HG03108 (cell line): ENCODE measurements around the gene ADAMTS8.
"Not testable (repeated sequence)": the region's sequence is repeated elsewhere in the genome, so short reads cannot be mapped to it uniquely, and the experiment has no call there.

Experiments
- ATAC-seq: cut with Tn5 transposase; IDR thresholded peaks from one replicate; pipeline ENCODE4 v1.9.1; 2021; ENCODE audit warnings: moderate library complexity; ENCODE audit not compliant: unreplicated experiment

Gene ADAMTS8

DNA sequence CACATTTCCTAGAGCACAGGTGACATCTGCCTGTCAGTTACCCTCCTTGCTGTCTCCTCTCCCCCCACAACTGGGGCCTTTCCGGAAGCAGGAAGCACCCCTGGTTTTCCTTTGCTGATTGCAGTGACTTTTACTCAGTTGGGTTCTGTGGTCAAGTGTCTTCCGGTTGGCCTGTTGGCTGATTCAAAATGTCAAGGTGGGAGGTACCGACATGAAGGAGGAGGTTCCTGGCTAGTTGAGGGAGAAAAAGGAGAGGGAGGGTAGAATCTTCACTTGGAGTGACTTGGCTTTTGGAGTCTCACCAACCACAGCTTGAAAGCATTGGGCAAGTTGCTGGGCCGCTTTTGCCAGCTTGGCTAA is 10.7 kb upstream of the ADAMTS8 start:
- ATAC-seq = no peak

DNA sequence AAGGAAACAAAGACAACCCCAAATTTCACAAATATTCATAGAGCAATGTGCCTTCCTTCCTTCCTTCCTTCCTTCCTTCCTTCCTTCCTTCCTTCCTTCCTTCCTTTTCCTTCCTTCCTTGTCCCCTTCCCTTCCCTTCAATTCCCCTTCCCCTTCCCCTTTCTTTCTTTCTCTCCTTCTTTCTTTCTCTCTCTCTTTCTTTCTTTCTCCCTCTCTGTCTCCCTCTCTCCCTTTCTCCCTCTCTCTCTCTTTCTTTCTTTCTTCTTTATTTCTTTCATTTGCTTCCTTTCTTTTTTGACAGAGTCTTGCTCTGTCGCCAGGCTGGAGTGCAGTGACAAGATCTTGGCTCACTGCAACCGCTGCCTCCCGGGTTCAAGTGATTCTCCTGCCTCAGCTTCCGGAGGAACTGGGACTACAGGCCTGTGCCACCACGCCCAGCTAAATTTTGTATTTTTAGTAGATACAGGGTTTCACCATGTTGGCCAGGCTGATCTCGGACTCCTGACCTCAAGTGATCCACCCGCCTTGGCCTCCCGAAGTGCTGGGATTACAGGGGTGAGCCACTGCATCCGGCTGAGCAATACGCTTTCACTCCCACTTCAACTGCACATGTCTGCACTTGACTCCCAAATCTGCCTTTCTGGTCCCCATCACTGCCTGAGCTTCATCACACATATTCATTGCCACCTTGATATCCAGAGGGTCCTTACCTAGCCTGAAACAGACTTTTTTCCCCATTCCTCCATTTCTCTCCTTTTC is 10.2 kb upstream of the ADAMTS8 start:
- not testable (repeated sequence) for ATAC-seq

DNA sequence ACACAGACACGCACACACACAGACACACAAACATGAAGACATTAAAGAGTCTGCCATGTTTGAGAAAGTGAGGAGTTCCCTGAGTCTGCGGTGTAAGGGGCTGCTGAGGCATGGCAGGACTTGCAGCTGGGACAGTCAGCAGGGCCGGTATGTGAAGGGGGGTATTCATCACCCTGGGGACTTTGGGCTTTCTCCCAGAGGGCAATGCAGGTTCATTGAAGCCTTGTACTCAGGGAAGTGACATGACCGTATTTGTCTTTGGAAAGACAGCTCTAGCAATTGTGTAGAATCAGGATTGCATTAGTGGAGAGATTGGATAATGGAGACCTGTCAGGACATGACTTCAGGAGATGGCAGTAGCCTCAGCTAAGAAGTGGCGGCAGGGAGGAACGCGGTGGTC is 9.4 kb upstream of the ADAMTS8 start:
- no peak for ATAC-seq

DNA sequence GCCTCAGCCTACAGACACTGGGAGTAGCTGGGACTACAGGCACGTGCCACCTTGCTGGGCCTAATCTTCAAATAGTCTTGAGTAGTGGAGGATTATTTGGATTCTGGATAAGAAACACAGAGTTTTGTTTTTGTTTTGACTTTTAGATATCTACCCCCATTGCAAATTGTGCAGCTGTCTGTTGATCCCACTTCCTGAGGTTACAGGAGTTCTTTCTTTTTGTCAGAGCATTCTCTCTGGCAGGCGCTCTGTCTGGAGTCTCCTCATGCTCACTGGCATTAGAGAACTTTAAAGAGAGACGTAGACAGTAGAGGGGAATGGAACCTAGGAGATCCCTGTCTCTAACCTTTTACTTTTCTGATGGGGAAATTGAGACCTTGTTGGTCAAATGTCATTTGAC is 7.8 kb upstream of the ADAMTS8 start:
- ATAC-seq = no peak

DNA sequence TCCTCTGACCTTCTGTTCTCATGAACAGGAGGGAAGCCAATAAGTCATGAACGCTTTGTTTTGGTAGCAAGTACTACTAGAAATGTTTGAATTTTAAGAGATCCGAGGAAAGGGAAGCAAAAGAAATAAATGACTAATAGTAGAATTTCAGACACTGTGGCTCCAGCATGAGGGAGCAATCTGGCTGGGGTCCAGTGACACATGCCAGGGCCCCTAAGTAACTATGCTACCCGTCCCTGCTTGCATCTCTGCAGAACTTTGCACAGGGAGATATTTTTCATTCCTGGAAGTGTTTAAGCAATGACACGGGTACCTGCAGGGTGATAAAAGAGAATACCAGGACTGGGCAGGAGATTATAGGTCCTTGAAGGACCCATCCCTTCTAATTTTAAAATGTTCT is 7.3 kb upstream of the ADAMTS8 start:
- ATAC-seq = no peak

DNA sequence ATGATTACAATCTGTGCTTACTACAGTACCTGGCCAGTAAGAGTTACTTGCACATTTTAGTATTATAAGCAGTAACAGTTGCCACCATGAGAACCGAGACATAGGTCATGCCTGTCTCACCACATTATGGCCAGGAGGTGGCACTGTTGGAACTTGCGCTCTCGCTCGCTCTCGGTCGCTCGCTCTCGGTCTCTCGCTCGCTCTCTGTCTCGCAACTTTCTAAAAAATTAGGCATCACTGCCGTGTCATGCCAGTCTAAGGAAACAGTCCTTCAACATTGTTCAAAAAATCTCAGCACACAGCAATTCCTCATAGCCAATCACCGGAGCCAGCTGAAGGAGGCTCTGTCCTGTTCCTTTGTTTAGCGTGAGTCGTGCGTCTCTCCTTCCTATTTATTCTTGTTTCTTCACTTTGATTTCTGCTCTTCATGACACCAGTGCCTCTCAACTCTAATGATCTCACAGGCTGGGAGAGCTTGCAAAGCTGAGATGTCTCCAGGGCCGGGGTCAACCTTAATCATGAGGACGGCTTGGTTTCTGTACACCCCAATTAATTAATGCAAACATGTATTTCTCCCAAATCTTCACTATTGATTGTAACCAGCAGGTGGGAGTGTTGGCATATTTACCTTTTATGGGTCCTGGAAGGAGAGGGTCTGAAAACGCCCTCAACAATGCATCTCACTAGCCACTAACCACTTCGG is 6.3 kb upstream of the ADAMTS8 start:
- peak; percentile 65 for ATAC-seq

DNA sequence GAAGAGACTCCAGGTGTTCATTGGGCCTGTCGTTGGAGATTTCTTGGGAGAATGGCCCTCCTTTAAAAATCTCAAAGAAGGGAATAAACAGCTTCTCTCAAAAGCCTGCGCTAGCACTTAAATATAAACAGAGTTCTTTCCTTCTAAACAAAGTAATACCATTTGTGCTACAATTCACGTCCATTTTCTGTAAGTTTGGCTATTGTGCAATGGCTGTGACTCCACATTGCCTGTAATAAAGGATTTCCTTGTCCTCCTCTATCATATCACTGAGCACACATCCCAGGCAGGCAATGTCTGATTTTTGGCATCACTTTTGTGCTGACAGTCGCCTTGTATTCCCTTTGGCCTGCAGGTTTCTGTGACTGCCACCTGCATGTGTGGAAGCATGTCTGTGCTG is 4.9 kb upstream of the ADAMTS8 start:
- no peak for ATAC-seq

DNA sequence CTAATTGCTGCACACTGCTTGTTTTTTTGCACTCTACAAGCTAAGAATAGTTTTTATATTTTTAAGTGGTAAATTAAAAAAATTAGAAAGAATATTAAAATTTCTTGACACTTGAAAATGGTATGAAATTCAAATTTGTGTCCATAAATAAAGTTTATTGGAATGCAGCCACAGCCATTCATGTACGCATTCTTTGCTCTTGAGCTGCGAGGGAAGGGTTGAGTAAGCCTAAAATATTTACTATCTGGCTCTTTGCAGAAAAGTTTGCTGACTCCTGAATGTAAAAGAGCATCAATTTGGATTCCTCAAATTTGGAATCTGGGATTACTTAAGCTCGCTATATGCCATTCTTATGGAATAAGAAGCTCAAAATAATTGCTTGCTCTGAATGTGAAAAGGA is 3.4 kb upstream of the ADAMTS8 start:
- no peak for ATAC-seq

DNA sequence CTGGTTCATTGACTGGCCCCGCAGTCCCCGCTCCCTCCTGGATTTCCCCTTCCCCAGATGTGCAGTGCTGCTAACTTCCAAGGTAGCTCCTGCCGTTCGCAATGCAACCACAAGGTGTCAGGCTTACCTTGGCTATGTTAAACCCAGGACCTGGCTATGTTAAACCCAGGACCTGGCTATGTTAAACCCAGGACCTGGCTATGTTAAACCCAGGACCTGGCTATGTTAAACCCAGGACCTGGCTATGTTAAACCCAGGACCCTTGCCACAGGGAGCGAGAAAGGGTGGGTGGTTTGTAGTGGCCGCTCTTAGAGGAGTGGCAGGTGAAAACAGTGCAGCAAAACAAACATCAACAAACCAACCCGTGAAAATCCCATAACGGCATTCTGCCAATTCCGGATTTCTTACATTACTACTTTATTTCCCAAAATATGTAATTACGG is 2.9 kb upstream of the ADAMTS8 start:
- peak; percentile 45 for ATAC-seq

DNA sequence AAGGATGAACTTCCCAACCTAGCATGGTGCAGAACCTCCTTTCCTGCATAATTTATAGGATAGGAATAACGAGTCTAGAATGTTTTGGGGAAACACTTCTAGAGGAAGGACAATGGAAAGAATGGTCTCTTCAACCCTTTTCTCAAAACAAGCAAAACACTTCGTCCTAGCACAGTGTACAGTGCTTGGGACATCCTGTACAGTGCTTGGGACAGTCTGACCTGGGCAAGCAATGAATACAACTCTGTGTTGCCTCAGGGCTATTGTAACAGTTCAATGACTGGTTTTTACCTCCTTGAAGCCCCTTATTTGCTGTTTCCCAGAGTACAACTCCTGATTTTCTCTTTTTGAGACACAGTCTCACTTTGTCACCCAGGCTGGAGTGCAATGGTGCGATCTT is 1.6 kb upstream of the ADAMTS8 start:
- ATAC-seq = no peak

DNA sequence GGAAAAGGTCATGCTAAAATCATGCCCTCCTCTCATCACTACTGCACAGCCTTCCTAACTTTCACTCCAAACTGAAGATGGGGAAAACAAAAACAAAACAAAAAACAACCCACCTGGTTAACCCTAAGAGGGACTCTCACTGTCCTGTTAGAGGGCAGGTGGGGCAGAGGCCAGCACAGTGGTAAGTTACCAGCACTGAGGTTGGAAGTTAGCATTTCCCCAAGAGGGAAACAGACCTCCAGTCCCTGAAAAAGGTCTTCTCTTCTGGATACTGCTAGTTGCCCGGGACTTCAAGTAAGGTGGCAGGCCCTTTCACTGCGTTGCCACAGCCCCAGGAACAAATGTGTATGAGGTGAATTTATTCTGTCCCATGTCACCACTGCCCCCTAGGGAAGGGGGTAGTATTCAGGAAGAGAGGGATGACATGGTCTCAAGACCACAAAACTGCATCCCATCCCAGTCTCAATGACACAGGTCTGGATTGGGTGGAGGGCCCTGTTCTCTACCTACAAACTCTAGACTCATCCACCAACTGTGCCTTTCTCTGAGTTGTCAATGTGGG is 792 bp upstream of the ADAMTS8 start:
- ATAC-seq = no peak

DNA sequence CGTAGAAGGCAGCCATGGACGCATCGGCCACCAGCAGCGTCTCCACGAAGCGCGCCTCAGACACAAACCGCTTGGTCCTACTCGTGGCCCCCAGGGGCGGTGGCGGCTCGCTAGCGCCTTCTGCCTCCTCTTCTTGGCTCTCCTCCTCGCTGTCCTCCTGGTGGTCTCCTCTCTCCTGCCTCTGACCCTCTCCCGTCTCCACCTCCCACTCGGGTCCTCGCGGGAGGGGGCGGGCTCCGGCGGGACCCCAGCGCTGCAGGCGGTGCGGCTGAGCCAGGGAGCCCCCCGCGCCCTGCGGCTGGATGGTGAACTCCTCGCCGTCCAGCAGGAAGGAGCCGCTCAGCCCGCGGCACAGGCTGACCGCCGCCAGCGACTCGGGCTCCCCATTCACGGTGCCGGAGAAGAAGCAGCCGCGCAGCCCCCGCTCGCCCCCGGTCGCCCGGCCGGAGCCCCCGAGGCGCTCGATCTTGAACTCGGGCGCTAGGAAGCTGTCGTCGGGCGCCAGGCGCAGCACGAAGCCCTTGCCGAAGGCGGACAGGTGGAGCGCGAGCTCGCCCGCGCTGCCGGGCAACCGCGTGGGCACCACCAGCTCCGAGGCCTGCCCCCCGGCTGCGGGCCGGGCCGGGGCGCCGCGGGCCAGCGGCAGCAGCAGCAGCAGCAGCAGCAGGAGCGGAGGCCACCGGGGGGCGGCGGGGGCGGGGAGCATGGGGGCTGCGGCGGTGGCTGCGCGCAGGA is 661 bp downstream of the ADAMTS8 start:
- ATAC-seq = no peak

DNA sequence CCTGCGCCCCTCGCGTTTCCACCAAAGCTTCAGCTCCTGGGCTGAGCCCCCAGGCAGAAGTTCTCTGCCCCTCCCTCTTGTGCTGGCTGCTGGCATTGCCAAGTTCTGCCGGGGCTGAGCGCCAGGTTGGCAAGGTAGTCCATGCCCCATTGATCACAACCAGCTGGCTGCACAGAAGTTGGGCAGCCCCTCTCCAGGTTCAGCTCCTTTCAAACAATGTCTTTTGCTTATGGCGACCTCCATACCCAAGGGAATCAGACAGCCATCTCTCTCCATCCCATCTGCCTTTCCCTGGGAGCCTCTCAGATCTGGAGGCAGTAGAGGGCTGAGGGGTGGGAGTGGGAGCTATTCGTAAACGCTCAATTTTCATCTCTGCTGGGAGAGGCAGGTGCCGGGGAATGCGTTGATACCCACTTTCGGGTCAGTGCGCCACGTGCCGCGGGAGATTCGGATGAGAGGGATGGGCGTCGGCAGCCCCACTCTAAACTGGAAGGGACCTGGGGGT is 1.5 kb downstream of the ADAMTS8 start:
- no peak for ATAC-seq

DNA sequence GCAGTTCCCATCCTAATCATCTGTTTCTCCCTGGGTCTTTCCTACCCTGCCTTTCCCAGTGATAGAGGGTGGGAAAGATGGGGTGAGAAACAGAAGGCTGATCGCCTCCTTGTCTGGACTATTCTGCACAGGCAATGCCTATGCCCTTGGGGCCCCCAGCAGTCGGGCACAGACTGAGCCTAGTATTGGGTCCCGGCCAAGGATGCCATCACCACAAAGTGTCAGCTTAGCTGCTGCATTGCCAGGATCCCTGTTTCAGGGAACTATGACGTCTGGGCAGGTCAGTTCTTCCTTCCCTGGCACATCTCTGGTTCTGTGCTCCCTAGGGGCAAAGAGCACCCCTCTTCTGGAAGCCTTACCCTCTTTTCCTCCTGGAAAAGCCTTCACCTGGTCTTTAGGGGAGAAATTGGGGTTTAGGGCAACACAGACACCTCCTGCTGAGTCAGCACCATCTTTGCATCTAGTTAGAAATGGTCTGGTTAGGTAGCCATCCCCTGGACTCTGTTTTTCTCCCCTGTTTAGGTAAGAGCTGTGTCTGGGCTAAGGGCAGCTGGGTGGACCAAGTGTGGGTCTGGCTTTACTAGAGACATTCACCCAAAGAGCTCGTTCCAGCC is 2.1 kb downstream of the ADAMTS8 start:
- ATAC-seq = no peak

DNA sequence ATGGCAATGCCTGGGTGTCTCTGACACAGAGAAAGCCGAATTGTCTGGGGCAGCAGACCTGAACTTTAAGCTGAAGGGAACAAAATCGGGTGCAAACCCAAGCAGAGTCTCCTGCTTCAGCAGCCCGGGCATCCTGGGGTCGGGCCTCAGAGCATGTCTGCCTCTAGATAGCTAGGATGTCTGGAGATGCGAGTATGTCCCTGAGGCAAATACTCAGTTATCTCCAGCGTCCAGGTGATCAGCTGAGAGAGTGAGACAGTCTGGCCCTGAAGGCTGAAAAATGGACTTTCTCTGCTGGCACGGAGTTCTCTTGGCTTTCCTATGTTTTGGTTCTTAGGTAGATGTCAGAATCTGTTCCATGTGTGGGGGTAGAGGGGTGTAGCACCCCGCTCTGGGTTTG is 3.3 kb downstream of the ADAMTS8 start:
- no peak for ATAC-seq

DNA sequence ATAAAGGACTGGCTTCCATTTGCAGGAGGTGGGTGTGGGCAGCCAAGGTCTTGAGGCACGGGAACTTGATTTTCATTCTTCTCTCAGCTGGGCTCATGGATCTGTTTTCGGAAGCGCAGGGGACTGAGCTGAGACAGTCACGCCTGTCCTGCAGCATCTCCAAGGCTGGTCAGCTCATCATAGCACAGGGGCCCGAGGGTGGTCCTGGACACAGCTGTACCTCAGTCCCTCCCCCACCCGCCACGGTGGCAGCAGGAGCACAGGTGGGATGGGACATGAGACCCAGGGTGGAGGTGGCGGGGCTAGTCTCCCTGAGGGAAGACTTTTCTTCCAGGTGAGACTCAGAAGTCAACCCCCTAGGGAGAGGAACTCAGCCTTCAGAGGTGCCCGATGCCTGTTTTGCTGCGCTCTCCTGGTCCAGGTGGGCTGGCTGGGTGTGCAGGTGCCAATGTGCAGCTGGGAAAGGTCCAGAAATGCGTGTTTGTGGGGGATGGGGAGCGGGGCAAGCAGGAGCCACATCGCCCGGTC is 3.7 kb downstream of the ADAMTS8 start:
- ATAC-seq = no peak

DNA sequence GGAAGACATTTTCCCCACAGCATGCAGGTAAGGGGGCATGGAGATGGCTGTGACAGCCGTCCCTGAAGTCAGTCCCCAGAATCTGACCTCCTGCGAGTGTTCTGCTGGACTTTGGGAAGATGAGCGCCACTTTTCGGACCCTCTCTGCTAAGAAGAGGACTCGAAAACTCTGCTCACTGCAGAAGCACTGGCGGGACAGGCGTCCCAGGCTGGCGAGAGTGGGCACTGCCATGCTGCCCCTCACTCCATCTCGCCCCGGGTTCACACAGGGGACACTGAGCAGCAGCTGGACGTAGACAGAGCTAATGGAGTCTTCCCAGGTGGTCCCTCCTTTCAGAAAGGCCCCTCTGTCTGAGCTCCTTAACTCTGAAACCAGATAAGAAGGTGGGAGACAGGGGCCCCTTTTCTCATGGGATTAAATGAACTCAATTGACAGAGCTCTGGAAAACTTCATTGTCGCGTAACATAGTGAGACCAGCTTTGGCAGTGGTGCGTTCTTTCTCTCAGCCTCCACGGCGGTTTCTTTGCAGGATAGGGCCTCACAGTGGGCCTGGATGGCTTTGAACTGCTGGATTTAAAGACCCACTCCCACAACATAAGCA is 4.8 kb downstream of the ADAMTS8 start:
- ATAC-seq = no peak

DNA sequence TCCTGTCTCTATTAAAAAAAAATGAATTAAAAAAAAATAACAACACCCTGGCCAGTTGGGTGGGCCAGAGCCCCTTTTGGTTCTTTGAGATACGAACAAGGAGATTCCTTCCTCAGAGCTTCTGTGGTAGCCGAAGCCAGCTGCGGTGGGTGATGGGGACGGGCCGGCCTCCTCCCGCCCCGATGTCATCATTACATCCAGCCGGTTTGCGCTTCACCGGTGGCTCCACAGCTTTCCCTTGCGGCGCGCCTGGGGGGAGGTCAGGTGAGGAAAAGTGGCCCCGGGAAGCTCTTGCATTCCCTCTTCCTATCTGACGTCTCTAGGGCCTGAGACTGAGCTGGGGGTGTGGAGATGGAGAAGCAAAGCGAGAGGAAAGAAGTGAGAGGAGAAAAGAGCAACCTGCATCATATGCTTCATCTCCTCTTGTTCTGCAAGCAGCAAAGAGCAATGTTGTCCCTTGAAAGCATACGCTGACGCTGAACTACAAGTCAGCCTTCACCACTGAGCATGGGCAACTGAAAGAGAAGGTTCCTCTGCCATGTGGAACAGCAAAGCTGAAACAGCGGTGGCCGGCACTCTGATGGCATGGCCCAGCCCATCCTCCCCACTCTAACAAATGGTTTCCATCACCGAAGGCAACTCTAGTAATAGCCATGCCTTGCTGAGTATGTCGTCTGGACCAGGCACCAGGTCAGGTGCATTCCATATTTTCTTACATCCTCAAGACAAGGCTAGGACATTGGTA is 6.0 kb downstream of the ADAMTS8 start:
- ATAC-seq = no peak

DNA sequence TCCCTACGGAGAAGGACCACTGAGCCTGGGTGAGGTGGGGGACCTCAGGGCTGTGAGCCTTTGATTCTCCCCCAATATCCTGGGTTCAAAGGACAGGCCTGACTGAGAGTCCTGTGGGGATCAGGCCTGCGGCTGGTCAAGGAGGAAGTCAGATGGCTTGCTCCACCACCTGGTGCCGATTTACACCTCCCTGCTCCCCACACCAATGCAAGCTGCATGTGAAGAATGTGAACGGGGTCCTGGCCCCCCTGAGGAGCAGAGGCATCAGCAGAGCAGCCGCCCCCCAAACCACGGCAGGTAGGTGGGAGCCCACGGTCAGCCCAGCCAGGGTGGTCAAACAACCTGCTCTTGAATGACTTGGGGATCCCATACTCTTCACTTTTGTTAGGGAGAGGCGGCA is 6.7 kb downstream of the ADAMTS8 start:
- ATAC-seq = no peak

DNA sequence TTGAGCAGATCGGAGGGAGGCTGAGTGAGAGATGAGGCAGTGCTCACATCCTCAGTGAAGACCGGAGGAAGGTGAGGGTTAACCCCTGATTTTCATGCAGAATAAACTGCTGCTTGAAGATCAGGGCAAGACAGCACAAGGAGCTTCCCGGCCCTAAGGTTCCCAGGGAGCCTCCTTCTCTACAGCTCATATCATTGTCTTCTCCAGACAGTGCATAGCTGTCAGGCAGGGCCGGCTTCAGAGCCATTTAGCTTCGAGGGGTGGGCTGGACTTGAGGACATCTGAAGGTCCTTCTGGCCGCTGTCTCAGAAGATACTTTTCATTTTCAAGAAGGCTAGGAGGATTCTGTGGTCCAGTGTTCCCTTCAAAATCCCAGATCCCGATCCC is 7.2 kb downstream of the ADAMTS8 start:
- no peak for ATAC-seq
